TTC549 (cell line): Measurements from ENCODE around the gene MCOLN2.
"Not testable (repeated sequence)": the region's sequence is repeated elsewhere in the genome, so short reads cannot be mapped to it uniquely, and the experiment has no call there.

Experiments used
- FAIRE-seq: peaks from 2 replicates; lab custom pipeline; 2012; peaks lifted over from hg19 to GRCh38; lab: Jason Lieb, UNC

MCOLN2 gene

DNA sequence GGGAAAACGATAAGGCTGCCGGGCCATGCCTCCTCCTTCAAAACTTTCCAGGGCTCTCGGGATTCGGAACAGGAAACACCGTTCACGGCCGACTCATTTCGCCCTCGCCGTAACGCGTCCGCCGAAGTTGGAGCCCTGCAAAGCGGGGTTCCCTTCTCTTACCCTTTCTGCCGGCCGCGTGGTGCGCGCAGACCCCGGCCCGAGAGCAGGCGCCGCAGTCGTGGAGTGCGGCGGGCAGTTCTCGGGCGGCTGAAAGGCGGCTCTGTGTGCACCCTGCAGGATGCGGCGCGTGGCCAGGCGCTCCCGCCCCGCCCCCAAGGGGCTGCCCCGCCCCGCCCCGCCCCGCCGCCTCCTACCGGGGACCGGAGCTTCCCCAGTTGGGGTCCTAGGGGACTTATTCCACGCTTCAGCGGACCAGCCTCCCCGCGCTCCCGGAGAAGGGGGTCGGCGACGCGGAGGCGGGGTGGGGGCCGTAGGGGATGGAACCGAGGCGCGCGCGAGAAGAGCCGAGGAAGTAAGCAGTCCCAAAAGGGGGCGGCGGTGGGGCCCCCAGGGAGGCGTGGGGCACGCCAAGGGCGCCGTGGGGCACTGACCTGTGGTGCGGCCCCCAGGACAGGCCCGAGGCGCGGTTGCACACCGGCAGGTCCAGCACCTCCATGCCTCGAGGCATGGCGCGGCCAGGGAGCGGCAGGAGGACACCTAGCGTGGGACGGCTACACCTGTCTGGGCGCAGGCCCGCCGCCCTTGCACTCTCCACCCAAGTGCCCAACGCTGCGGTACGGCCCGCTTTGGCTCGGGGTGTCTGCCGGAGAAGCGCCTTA, at the start of gene MCOLN2:
TSS of gene MCOLN2 (minus strand) at position 268 of the 821 bp plus-strand sequence. CDS start at position 27, 241 bp downstream.
- FAIRE-seq: no peak

GRCh38 chr1:85042413-85042812, 45.5 kb upstream of the MCOLN2 start:
- FAIRE-seq: no peak

DNA sequence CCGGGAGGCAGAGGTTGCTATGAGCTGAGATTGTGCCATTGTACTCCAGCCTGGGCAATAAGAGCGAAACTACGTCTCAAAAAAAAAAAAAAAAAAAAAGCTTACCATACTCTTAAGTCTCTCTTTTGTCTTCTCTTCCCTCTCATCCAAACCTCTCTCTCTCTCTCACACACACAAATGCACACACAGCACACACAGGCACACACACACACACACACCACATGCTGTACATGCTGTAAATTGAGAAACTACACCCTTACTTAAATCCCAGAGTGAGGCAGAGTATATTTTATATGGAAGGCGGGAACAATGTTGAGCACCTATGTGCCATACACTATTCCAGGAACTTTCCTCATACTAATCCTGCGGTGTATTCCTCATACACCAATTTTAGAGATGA, 44.9 kb upstream of the MCOLN2 start:
- no peak for FAIRE-seq

- no peak for FAIRE-seq
These were observed 36.3 kb upstream of the MCOLN2 start for GRCh38 chr1:85033221-85033620.

- FAIRE-seq: no peak
These were observed 33.6 kb upstream of the MCOLN2 start for GRCh38 chr1:85030536-85030935.

- no peak for FAIRE-seq
These were observed 31.2 kb upstream of the MCOLN2 start for GRCh38 chr1:85028151-85028550.

DNA sequence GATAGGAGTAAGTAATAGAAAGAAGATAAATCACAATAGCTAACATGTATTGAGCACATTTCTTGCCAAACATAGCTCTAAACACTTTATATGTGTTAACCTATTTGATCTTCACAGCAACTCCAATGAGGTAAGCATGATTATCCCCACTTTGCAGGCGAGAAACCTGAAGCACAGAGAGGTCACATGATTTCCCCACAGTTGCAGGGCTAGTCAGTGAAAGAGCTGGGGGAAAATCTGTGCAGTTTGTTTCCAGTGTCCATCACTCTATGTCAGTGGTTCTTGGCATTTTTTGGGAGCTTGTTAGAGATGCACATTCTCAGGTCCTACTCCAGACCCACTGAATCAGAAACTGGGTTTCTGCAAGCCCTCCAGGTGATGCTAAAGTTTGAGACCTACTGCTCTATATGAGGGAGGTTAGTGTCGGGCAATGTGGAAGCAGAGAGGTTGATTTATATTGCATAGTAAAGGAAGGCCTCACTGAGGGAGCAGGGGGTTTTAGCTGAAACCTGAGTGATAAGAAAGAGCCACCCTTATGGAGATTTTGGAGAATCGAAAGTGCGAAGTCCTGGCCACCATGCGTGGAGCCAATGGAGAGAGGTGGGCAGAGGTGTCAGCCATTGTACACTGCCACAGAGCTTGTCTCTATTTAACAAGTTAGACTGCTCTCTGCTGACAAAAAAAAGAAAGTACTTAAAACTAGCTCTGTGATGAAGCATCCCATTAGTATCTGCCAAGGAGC, 30.5 kb upstream of the MCOLN2 start:
- FAIRE-seq: peak; percentile 9

DNA sequence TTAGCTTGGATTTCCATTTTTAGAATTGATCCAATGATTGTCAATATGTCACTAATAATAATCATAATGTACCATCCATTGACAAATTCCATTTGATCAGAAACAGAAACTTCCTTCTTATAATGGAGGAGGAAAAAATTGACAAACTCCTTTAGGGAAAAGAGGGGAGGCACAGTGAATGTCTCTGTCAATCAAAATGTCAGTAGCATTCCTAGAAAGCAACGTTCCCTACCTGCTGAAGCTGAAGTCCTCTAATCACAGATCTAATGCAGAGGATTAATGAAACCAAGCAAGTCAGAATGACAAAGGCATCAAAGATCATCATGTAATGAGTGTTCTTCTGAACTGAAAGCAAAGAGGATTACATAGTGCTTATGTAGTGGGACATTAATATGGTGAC, 29.0 kb upstream of the MCOLN2 start:
- no peak for FAIRE-seq

DNA sequence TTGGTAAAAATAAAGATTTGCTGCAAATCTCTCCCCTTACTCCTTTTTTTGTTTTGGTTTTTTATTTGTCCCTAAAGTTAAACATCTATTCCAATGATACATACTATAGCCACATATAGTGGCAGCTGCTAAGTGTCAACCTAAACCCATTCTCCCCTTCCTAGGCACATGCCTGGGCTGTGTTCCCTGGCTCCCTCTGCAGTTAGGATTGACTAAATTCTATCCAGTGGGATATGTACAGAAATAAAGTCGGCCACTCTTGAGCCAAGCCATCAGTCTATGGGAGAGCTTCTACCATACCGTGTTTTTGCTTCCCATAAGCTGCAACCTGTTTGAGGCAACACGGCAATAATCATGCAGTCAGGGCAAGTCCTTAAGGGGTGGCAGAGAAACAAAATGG, 27.8 kb upstream of the MCOLN2 start:
- FAIRE-seq: no peak

DNA sequence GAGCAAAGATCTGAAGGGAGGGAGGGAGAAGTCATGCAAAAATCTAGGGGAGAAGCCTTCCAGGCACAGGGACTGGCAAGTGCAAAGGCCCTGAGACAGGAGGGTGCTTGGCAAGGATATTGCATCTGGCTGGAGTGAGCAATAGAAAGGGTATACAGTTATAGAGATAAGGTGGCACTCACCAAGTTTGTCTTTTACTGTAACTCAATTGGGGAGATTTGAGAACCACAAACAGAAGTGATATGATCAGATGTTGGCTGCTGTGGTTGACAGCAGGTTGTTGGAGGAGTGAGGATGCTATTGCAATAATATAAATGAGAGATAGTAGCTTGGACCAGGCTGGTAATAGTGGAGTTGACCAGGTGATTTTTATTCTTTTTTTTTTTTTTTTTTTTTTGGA, 25.8 kb upstream of the MCOLN2 start:
- FAIRE-seq: no peak

GRCh38 chr1:85019994-85020393, 23.1 kb upstream of the MCOLN2 start:
- no peak for FAIRE-seq

- no peak for FAIRE-seq
These were observed 18.9 kb upstream of the MCOLN2 start for GRCh38 chr1:85015826-85016225.

DNA sequence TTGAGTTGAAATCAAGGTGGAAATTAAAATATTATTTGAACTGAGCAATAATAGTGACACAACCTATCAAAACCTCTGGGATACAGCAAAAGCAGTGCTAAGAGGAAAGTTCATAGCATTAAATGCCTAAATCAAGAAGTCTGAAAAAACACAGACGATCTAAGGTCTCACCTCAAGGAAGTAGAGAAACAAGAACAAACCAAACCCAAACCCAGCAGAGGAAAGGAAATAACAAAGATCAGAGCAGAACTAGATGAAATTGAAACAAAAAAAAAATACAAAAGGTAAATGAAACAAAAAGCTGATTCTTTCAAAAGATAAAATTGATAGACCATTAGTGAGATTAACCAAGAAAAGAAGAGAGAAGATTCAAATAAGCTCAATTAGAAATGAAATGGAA, 8.7 kb upstream of the MCOLN2 start:
- not testable (repeated sequence) for FAIRE-seq

GRCh38 chr1:85001742-85002141, 4.8 kb upstream of the MCOLN2 start:
- no peak for FAIRE-seq

DNA sequence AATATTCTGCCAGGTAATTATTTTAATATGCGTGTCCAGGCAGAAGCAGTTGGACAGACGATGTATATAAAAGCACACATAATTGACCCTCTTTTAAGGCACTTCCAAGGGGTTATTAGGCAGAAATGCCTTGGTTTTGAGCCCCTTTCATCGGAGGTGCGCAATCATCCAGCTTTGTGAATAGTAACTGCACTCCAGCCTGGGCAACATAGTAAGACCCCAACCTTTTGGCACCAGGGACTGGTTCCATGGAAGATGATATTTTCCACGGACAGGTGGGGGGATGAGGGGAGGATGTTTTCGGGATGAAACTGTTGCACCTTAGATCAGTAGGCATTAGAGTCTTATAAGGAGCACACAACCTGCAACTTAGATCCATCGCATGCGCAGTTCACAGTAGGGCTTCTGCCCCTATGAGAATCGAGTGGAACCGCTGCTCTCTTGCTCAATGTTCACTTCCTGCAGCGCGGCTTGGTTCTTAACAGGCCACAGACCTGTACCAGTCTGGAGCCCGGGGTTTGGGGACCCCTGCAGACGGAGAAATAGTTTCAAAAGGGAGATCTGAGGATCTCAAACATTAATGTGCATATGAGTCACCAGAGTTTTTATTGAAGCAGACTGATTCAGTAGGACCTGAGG, 1.8 kb upstream of the MCOLN2 start:
- FAIRE-seq: no peak

DNA sequence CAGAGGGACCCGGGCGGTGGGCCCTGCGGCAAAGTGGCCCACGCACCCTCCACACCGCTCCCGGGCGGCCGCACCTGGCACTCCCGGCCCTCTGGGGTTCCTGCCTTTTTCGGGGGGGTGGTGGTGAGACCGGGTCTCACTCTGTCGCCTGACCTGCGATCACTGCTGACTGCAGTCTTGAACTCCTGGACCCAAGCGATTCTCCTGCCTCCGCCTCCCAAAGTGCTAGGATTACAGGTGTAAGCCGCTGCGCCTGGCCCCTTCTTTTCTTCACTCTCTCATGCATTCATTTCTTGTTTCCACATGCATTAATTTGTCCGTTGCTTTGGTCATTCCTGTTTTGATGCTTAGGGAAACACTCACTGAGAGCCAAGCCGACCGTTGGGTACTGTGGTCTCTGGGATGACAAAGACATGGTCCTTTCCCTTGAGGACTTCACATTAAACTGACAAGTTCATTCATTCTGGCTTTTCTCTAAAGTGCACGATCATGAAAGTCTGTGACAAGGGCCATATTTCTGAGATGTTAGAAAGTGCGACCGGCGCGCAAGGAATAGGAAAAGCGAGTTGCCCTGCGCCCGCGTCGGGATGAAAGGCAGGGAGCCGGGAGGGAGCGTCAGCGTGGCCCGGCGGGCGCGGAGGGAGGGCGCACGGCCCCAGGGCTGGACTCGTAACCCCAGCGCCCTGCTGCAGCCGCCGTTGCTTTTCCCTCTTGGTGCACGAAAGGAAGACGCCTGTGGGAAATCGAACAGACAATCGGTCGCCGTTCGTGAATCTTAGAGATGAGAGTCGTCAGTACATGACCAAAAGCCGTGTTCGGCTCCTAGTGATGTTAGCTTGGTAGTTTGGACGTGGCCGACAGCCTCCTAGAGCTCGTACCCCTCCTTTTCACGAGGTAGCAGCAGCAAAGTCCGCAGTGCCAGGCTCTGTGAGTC, 1.0 kb upstream of the MCOLN2 start:
- FAIRE-seq: no peak

GRCh38 chr1:84995484-84996334, 1.2 kb downstream of the MCOLN2 start:
- FAIRE-seq: no peak

DNA sequence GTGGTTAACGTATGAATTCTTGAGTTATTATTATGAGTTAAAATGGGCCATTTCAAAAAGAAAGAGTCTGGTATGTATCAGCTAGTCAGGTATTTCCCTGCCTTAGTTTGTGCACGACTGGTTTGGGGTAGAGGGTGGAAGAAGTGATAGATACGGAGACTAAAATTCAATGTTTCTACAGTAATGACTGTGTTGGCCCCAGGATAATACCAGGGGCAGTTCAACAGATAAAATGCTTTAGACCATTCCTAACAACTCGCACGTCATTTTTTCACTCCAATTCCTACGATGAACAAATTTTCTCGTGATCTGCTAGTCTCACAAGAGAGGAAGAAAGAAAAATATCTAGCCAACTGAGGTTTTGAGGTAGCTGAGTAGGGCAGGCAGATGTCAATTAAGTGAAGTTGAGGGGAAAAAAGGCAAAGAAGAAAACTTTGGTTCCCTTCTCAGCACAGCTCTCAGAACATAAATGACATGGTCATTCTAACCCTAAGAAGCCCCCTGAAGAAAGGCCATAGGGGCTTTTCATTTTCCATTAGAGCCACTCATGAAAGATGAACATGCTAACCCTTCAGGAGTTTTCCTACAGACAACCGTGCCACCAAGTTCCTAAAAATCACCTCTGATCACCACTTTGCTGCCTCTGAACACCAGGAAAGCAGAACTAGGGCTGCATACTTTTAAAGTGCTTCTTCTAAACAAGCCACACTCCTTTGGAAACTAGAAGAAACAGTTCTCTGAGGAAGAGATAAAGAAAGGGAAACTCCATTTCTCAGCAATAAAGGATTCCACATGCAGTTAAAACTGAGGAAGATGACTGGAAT, 5.6 kb downstream of the MCOLN2 start:
- no peak for FAIRE-seq

DNA sequence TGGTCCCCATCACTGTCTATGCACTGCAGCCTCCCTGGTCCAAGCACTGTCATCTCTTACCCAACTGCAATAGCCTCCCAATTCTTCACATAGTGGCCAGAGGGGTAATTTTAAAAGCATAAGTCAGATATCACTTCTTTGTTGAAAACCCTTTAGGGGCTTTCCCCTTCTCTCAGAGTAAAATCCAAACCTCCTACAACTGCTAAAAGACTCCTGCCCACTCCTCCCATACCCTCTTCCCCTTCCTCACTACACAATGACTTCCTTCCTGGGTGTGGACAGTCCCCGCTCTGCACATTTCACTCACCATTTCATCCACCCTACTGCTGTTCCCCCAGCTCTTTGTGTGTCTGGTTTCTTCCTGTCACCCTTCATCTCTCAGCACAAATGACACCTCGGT, 8.3 kb downstream of the MCOLN2 start:
- no peak for FAIRE-seq

- FAIRE-seq: not testable (repeated sequence)
These were observed 10.4 kb downstream of the MCOLN2 start for GRCh38 chr1:84986561-84986960.
